Suprapubic skin (tissue), 4 donors: ENCODE results near the gene RBM41. TPM values are rescaled to one million over a fixed set of nuclear protein-coding genes. Genes with fewer than 3 reads are reported as not detected.
A peak's percentile ranks its signal among the peaks of the same experiment; 100 is the strongest.
"Not testable (repeated sequence)": the region's sequence is repeated elsewhere in the genome, so short reads cannot be mapped to it uniquely, and the experiment has no call there.

Experiments used
- DNase-seq, 2 donors: peaks; one replicate each; pipeline ENCODE4 v3.0.0-alpha.2; 2019; ENCODE audit warnings: low spot score in 2 of 2
- H3K27ac ChIP-seq: fragments of 200-600 bp; sonication (generic); one replicate; pipeline ENCODE4 v1.5.1; 2019
- H3K27me3 ChIP-seq: fragments of 200-600 bp; sonication (generic); one replicate; pipeline ENCODE4 v1.5.1; 2019
- H3K36me3 ChIP-seq: fragments of 200-600 bp; sonication (generic); one replicate; pipeline ENCODE4 v1.5.1; 2019
- H3K4me1 ChIP-seq: fragments of 200-600 bp; sonication (generic); one replicate; pipeline ENCODE4 v1.5.1; 2019
- H3K4me3 ChIP-seq: fragments of 200-600 bp; sonication (generic); one replicate; pipeline ENCODE4 v1.5.1; 2019; ENCODE audit warnings: mild to moderate bottlenecking
- H3K9me3 ChIP-seq: fragments of 200-600 bp; sonication (generic); one replicate; pipeline ENCODE4 v1.5.1; 2019
- CTCF ChIP-seq, 2 donors: fragments of 200-600 bp in 1 of 2; fragments of 450-650 bp in 1 of 2; sonication (generic) in 1 of 2; IDR thresholded peaks; one replicate each; pipeline ENCODE4 v1.5.1; 2016 to 2019; ENCODE audit warnings: antibody characterized with exemption in 2 of 2, mild to moderate bottlenecking in 1 of 2, moderate library complexity in 1 of 2
- EP300 ChIP-seq: sonication (generic); formaldehyde crosslinking; IDR thresholded peaks from one replicate; pipeline ENCODE4 v1.6.1; 2017; ENCODE audit warnings: antibody characterized with exemption
- POLR2A ChIP-seq, 2 donors: fragments of 450-650 bp; IDR thresholded peaks; one replicate each; pipeline ENCODE4 v1.6.1; 2017; ENCODE audit warnings: antibody characterized with exemption in 2 of 2, mild to moderate bottlenecking in 2 of 2, moderate library complexity in 2 of 2
- POLR2AphosphoS5 ChIP-seq, 3 donors: sonication (generic); formaldehyde crosslinking; IDR thresholded peaks; one replicate each; pipeline ENCODE4 v1.6.1; 2017; ENCODE audit warnings: antibody characterized with exemption in 3 of 3
- WGBS: methylation state at CpG from one replicate; pipeline ENCODE4 v1.1.5; 2018; 5-methylcytosine and 5-hydroxymethylcytosine counted together
- total RNA-seq, 4 donors: library from RNA; depleted of rRNA; stranded (reverse); fragments of >200 nt; gene quantifications; one replicate each; pipeline ENCODE4 v1.1.0, GENCODE V29; 2016

Gene RBM41
- total RNA-seq, 4 donors from 2014 or later, result 11.7 to 29.7 (median 18.9) TPM

GRCh38 chrX:107117993-107118321, 665 bp downstream of the RBM41 start:
- H3K27ac ChIP-seq, result no peak overlapping the region
- H3K9me3 ChIP-seq, result no peaks in the 10 kb centered on the region
- WGBS, result 49% methylated on average over 8 of the region's 8 CpGs

GRCh38 chrX:107107459-107107858, 11.2 kb downstream of the RBM41 start:
- Histone ChIP-seq H3K27me3 (no peaks in the 10 kb centered on the region), H3K27ac (no peak overlapping the region), H3K9me3 (no peaks in the 10 kb centered on the region), H3K4me3 (no peak overlapping the region), H3K36me3 (peaks cover 10% of the 10 kb centered on the region), H3K4me1 (no peaks in the 10 kb centered on the region)
- no peak for DNase-seq
- no peak for TF ChIP-seq EP300
- TF ChIP-seq CTCF (IDR thresholded peaks at IDR 0.05), result no peak
- TF ChIP-seq POLR2AphosphoS5 (IDR thresholded peaks at IDR 0.05), result no peak
- 81% methylated on average over 1 of the region's 1 CpG for WGBS

More at GRCh38 chrX:107117993-107118321, 665 bp downstream of the RBM41 start:
- peak overlapping the region; percentile 65 for H3K4me3 ChIP-seq
- TF ChIP-seq CTCF (IDR thresholded peaks at IDR 0.05) (no peak), POLR2A (IDR thresholded peaks at IDR 0.05) (no peak), POLR2AphosphoS5 (IDR thresholded peaks at IDR 0.05) (no peak), EP300 (no peak)
- peaks cover 5% of the 10 kb centered on the region for H3K4me1 ChIP-seq
- no peaks in the 10 kb centered on the region for H3K27me3 ChIP-seq
- DNase-seq, result no peak
- peaks cover 14% of the 10 kb centered on the region for H3K36me3 ChIP-seq

DNA sequence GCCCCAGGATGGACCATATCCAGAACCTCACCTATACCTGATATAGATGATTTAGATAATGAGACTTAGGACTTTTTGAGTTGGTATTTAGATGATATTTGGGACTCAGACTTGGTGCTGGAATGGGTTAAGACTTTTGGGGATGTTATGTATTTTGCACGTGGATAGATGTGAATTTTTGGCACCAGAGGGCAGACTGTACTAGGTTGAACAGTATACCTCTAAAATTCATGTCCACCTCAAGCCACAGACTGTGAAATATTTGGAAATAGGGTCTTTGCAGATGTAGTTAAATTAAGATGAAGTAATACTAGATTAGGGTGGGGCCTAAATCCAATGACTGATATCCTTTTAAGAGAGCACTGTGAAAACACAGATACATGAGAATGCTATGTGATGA, 15.6 kb downstream of the RBM41 start:
- no peak overlapping the region for H3K27ac ChIP-seq
- no peak overlapping the region for H3K4me3 ChIP-seq
- no peaks in the 10 kb centered on the region for H3K4me1 ChIP-seq
- TF ChIP-seq EP300, result no peak
- no peak for TF ChIP-seq CTCF (IDR thresholded peaks at IDR 0.05)
- no peak for TF ChIP-seq POLR2AphosphoS5 (IDR thresholded peaks at IDR 0.05)
- TF ChIP-seq POLR2A (IDR thresholded peaks at IDR 0.05), result no peak
- H3K36me3 ChIP-seq, result peaks cover 4% of the 10 kb centered on the region
- WGBS, result 4% methylated on average over 1 of the region's 1 CpG
- H3K9me3 ChIP-seq, result no peaks in the 10 kb centered on the region
- H3K27me3 ChIP-seq, result no peaks in the 10 kb centered on the region
- DNase-seq, result no peak

- Histone ChIP-seq H3K4me1 (no peaks in the 10 kb centered on the region), H3K27ac (no peak overlapping the region), H3K4me3 (no peak overlapping the region), H3K27me3 (no peaks in the 10 kb centered on the region), H3K9me3 (no peaks in the 10 kb centered on the region), H3K36me3 (no peaks in the 10 kb centered on the region)
- TF ChIP-seq POLR2AphosphoS5 (IDR thresholded peaks at IDR 0.05), result no peak
- no peak for TF ChIP-seq POLR2A (IDR thresholded peaks at IDR 0.05)
- TF ChIP-seq EP300, result no peak
- TF ChIP-seq CTCF (IDR thresholded peaks at IDR 0.05), result no peak
- DNase-seq, result no peak
- 93% methylated on average over 6 of the region's 6 CpGs for WGBS
Observed at GRCh38 chrX:107076158-107076557, 42.5 kb downstream of the RBM41 start.

- 78% methylated on average over 3 of the region's 3 CpGs for WGBS
- not testable (repeated sequence) for DNase-seq, H3K27me3 ChIP-seq, H3K27ac ChIP-seq, H3K4me1 ChIP-seq, H3K9me3 ChIP-seq, H3K36me3 ChIP-seq, H3K4me3 ChIP-seq
Observed at GRCh38 chrX:107057731-107058130, 60.9 kb downstream of the RBM41 start.

- Histone ChIP-seq H3K4me3 (no peak overlapping the region), H3K36me3 (no peaks in the 10 kb centered on the region), H3K9me3 (no peaks in the 10 kb centered on the region), H3K27ac (no peak overlapping the region), H3K27me3 (no peaks in the 10 kb centered on the region), H3K4me1 (no peaks in the 10 kb centered on the region)
- WGBS, result 75% methylated on average over 3 of the region's 3 CpGs
- DNase-seq, result no peak
- TF ChIP-seq CTCF (IDR thresholded peaks at IDR 0.05) (no peak), POLR2AphosphoS5 (IDR thresholded peaks at IDR 0.05) (no peak)
Observed at GRCh38 chrX:107054978-107055377, 63.6 kb downstream of the RBM41 start.
